ENCODE data around the gene AP3D1.

AP3D1 gene

DNA sequence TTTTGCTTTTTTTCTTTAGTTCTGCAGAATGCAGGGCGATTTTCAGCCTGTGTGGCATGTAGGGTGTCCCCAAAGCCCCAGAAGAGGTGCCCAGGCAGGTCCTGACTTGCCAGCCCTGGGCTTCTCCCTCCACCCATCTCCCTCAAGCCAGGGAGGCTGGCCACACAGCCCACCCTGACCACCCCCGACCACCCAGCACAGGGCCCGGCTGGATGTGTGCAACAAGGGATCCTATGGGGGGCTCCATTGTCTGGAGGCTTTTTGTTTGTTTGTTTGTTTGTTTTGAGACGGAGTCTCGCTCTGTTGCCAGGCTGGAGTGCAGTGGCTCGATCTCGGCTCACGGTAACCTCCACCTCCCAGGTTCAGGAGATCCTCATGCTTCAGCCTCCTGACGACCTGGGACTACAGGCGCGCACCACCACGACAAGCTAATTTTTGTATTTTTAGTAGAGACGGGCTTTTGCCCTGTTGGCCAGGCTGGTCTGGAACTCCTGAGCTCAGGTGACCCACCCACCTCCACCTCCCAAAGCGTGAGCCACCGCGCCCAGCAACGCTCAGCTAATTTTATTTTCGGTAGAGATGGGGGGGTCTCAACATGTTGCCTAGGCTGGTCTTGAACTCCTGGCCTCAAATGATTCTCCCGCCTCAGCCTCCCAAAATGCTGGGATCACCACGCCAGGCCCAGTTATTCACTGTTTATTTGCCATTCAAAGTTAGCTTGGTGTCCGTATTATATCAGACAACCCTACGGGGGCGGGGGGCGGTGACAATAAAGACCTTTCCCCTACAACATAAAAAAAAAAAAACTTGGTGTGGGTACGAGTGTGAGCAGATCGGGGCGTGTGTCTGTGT, 92.6 kb downstream of the AP3D1 start:
- DNase-seq: no peak

DNA sequence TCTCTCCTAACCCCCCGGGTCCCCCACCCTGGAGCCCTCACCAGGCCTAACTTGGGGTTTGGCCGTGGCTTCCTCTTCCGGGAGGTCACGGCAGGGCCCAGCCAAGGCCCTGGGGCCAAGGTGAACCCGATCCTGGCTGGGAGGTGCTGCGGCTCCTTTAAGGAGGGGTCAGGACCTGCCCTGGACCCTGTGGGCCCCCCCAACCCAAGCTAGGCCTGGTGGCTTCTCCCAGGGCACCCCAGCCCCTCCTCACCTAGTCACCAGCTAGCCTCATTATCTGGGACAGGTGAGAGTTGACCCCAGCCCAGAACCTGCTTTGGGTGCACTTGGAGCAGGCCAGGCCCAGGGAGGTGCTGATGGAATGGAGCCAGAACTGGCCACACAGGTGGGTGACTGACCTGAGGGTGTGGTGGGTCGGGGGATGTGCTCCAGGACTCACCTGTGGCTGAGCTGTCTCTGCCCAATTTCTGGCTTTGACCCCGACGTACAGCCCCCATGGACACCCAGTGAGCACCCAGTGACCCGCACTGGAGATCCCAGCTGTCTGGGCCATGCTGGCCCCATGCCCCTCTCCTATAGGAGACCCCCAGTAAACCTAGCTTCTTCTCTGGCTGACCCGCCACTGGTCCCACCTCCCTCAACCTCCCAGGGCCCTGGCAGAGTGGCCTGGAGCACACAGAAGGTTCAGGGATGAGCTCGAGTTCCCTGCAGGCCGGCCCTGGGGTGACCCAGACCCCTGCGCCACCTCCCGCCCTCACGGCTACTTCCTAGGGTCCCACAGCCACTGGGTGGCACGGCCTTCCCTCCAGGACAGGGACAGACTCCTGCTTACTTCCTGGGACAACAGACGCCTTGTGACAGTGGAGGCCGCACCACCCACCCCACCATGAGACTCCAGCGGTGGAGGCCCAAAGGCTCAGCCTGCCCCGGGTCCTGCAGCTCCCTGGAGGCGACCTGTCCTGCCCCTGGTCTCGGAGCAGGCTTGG, 93.6 kb downstream of the AP3D1 start:
- DNase-seq: no peak

DNA sequence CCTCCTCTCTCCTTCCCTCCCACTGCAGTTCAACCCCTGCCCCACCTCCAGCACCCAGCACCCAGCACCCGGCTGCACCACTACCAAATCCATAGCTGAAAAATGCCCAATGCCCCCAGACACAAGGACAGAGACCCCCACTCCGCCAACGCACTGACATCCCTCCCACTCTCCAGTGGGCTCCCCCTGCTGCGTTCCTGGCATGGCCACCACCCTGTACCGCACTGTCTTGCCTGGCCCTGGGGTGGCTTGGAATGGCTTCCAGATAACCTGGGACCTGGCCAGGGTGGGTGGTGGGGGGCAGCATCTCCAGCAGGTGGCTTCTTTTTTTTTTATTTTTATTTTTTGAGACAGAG, 94.6 kb downstream of the AP3D1 start:
- no peak for DNase-seq

DNA sequence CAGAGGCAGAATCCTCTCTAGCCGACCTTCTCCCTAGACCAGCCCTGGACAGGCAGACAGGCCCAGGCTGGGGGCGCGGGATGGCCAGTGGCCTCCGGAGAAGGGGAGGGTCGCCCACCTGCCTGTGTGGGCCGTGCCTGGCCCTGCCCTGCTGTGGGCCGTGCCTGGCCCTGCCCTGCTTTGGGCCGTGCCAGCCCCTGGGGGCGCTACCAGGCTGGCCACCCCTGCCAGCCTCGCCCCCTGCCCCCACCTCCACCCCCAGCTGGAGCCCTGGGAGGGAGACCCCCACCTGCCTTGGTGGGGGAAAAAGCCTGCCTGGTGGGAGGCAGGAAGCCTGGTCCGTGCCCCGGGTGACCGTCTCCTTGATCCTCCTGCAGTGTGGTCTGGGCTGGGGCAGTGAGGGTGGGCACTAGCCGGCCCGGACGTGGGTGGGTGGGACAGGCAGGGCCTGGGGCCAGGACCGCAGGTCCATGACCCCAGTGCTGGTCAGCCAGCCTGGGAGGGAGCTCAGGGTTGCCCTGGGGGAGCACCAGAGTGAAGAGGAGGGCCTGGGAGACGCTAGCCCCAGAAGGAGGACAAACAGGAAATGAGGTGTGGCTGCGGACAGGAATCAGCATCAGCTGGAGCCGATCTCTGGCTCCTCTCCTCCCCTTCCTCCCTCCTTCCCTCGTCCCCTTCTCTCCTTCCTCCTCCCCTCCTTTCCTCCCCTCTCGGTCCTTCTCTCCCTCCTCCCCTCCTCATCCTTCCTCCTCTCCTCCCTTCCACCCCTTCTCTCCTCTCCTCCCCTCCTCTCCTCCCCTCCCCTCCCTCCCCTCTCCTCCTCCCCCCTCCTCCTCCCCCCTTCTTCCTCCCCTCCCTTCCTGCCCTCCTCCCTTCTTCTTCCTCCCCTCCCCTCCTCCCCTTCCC, 95.2 kb downstream of the AP3D1 start:
- DNase-seq: no peak

DNA sequence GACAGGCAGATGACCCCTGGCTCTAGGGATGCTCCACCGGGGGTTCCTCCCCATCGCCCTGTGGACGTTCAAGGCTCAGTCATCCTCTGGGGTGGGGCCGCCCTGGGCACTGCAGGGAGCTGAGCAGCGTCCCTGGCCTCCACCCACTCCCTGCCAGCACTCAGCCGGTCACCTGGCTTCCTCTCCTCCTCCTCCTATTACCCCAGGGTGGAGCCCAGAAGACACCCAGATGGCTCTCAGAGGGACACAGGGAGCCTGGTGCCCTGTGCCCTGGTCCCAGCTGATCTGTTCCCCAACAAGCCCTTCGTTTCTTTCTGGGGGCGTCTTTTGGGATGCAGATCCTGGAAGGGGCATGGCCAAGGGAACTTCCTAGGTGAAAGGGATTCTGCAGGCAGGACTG, 96.6 kb downstream of the AP3D1 start:
- DNase-seq: no peak

DNA sequence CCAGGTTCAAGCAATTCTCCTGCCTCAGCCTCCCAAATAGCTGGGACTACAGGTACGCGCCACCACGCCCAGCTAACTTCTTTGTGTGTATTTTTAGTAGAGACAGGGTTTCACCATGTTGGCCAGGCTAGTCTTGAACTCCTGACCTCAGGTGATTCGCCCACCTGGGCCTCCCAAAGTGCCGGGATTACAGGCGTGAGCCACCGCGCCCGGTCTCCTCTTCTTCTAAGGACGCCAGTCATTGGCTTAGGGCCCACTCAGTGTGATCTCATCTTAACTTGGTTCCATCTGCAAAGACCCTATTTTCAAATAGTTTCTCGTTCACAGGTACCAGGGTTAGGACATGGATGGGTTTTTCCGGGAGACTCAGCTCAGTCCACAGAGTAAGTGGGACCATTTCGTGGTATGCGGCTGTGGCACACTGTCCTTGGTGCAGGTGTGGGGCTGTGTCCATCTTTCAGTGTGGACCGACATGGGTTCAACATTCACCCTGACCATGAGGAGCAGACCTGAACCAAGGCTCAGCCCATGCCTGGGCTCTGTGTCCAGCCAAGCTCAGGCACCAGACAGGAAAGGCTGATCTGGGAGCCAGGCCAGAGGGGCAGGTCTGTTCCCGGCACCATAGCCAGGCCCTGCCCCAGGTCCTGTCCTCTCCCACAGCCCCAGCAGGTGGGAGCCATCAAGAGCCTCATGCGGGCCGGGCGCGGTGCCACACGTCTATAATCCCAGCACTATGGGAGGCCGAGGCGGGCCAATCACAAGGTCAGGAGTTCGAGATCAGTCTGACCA, 97.6 kb downstream of the AP3D1 start:
- DNase-seq: no peak

DNA sequence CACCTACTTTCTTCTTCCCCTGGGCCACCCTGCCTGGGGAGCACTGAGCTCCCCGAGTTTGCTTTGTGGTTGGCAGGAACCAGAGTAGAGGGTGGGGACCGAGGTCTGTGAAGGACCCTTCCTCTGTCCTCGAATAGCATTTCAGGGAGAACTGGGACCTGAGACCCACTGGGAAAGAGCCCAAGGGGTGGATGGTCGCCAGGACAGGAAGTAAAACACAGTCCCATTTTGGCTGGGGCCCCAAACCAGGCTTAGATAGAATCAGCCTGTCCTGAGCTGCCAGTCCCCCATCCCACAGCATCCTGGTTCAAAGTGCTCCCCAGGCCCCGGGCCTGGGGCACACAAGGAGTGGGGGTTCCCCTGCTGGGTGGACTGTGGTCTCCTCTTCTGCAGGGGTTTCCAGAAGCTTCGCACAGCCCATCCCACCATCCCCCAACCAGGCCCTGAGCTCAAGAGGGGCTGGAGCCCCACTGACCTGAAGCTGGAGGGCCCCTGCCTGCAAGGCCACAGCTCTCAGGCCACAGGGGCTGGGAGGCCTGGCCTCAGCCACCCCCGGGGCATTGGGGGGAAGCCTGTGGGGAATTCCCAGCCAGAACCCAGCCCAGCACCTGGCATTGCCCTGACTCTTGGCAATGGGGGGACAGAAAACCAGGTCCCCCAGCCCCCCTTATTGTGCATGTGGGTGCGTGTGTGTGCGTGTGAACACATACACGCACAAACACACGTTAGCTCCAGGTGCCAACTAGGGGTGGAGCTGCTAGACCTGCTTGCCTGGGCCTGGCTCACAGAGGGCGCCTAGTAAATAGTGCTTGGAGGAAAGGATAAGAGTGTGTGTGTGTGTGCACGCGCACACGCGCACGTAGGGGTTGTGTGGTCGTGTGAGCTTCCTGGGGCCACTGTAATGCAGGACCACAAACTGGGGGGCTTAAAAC, 99.3 kb downstream of the AP3D1 start:
- DNase-seq: peak; percentile 60

DNA sequence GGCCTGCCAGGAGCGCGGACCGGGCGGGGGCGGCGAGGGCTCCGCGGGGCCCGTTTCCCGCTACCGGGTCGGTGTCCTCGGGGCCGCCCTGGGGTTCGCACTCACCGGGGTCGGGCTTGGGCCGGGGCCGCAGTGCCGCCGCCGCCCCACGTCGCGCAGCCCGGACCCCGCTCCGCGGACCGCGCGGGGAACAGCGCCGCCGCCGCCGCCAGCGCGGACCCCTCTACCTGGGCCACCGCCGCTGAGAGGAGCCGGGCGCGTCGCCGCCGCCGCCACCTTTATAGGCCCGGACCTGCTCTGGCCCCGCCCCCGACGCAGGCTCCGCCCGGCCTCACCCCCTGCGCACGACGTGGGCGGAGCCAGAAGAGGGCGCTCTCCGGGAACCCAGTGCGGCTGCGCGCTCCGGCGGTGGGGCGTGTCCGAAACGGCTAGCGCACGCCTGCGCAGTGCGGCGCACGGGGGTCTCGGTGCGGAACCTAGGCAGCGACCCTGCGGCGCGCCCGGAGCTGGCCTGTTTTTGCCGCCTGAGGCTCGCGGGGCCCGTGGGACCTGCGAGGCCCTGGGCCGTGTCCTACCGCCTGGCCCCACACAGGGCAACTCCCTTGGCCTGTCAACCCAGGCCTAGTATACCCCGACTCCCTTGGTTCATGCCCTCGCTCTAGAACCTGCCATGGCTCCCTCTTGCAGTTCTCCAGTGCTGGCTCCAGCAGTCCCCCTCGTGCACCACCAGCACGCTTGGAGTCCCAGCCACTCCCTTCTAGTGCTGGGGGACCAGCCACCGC, 100.2 kb downstream of the AP3D1 start, which contains the start of gene MKNK2:
Gene MKNK2 (minus strand): TSS at position 254 of the 782 bp plus-strand sequence. CDS start 393 bp downstream, outside the sequence.
- DNase-seq: peak; percentile 96
